ENCODE results near the gene RFX4.

GRCh38 chr12:106717673-106718072, 134.9 kb downstream of the RFX4 start:
- TF ChIP-seq POLR2A (IDR thresholded peaks at IDR 0.05) = no peak
- TF ChIP-seq, protein P1, sequence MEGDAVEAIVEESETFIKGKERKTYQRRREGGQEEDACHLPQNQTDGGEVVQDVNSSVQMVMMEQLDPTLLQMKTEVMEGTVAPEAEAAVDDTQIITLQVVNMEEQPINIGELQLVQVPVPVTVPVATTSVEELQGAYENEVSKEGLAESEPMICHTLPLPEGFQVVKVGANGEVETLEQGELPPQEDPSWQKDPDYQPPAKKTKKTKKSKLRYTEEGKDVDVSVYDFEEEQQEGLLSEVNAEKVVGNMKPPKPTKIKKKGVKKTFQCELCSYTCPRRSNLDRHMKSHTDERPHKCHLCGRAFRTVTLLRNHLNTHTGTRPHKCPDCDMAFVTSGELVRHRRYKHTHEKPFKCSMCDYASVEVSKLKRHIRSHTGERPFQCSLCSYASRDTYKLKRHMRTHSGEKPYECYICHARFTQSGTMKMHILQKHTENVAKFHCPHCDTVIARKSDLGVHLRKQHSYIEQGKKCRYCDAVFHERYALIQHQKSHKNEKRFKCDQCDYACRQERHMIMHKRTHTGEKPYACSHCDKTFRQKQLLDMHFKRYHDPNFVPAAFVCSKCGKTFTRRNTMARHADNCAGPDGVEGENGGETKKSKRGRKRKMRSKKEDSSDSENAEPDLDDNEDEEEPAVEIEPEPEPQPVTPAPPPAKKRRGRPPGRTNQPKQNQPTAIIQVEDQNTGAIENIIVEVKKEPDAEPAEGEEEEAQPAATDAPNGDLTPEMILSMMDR (IDR thresholded peaks at IDR 0.05) = no peak
- no peak for TF ChIP-seq POLR2AphosphoS5 (IDR thresholded peaks at IDR 0.05)

Measured in upper lobe of left lung (tissue), 4 donors.